Measurements from ENCODE around the gene DCLK1.

The DCLK1 gene

DNA sequence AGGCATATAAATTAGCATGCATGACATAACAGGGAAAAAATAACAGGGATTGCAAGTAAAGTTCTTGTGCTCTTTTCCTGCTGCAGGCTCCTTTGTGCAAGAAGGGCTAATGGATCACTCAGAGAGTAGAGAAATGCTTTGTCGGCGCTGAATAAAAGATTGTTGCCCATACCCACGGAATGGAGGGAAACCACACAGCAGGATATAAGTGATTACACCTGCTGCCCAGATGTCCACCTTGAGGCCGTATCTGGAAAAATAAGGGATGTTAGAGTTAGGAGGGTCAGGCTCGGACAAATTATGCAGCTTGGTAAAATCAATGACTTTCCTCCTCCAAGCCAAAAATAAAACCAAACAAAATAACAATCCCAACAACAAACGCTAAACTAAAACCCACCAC is 322.3 kb downstream of the DCLK1 start:
- Histone ChIP-seq H3K27me3 (ENCODE audit: control insufficient read depth, insufficient read depth, low read length) (no peaks in the 10 kb centered on the region), H3K36me3 (ENCODE audit: control insufficient read depth, low read depth, low read length) (no peaks in the 10 kb centered on the region), H3K27ac (ENCODE audit: low read length) (no peak overlapping the region), H3K9me3 (ENCODE audit: control insufficient read depth, low read depth, low read length) (no peaks in the 10 kb centered on the region), H3K9ac (ENCODE audit: low read length) (no peak overlapping the region), H3K4me1 (ENCODE audit: control insufficient read depth, low read depth, low read length) (no peaks in the 10 kb centered on the region), H3K4me3 (ENCODE audit: low read length) (no peak overlapping the region)

DNA sequence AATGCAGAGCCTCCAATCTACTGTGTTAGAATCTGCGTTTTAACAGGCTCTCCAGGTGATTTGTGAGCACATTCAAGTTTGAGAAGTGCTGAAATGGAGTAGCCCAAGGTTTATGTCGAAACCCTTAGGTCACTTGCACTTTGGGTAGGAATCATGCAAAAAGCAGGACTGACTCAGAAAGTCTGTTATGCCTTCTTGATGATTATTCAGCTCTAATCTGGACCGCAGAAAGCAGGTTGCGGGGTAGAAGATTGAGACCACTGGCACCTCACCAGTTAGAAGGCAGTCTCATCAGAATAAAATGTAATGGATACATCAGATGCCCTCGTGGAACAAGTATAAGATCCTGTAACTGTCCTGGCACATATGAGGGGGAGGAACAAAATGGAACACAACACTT is 326.3 kb downstream of the DCLK1 start:
- H3K9ac ChIP-seq (ENCODE audit: low read length), result no peak overlapping the region
- no peaks in the 10 kb centered on the region for H3K9me3 ChIP-seq (ENCODE audit: control insufficient read depth, low read depth, low read length)
- H3K36me3 ChIP-seq (ENCODE audit: control insufficient read depth, low read depth, low read length), result no peaks in the 10 kb centered on the region
- H3K4me1 ChIP-seq (ENCODE audit: control insufficient read depth, low read depth, low read length), result no peaks in the 10 kb centered on the region
- H3K27ac ChIP-seq (ENCODE audit: low read length), result no peak overlapping the region
- H3K4me3 ChIP-seq (ENCODE audit: low read length), result no peak overlapping the region
- no peaks in the 10 kb centered on the region for H3K27me3 ChIP-seq (ENCODE audit: control insufficient read depth, insufficient read depth, low read length)

- Histone ChIP-seq H3K27ac (ENCODE audit: low read length) (no peak overlapping the region), H3K36me3 (ENCODE audit: control insufficient read depth, low read depth, low read length) (no peaks in the 10 kb centered on the region), H3K4me1 (ENCODE audit: control insufficient read depth, low read depth, low read length) (peaks cover 4% of the 10 kb centered on the region), H3K27me3 (ENCODE audit: control insufficient read depth, insufficient read depth, low read length) (no peaks in the 10 kb centered on the region), H3K9ac (ENCODE audit: low read length) (no peak overlapping the region), H3K9me3 (ENCODE audit: control insufficient read depth, low read depth, low read length) (no peaks in the 10 kb centered on the region), H3K4me3 (ENCODE audit: low read length) (no peak overlapping the region)
These were observed 333.2 kb downstream of the DCLK1 start for GRCh38 chr13:35797991-35798390.

- Histone ChIP-seq H3K4me1 (ENCODE audit: control insufficient read depth, low read depth, low read length) (peaks cover 4% of the 10 kb centered on the region), H3K27ac (ENCODE audit: low read length) (no peak overlapping the region), H3K9me3 (ENCODE audit: control insufficient read depth, low read depth, low read length) (no peaks in the 10 kb centered on the region), H3K9ac (ENCODE audit: low read length) (no peak overlapping the region), H3K27me3 (ENCODE audit: control insufficient read depth, insufficient read depth, low read length) (no peaks in the 10 kb centered on the region), H3K4me3 (ENCODE audit: low read length) (no peak overlapping the region), H3K36me3 (ENCODE audit: control insufficient read depth, low read depth, low read length) (no peaks in the 10 kb centered on the region)
These were observed 333.9 kb downstream of the DCLK1 start for GRCh38 chr13:35797244-35797643.

- no peaks in the 10 kb centered on the region for H3K36me3 ChIP-seq (ENCODE audit: control insufficient read depth, low read depth, low read length)
- H3K9me3 ChIP-seq (ENCODE audit: control insufficient read depth, low read depth, low read length), result no peaks in the 10 kb centered on the region
- no peaks in the 10 kb centered on the region for H3K27me3 ChIP-seq (ENCODE audit: control insufficient read depth, insufficient read depth, low read length)
- H3K4me3 ChIP-seq (ENCODE audit: low read length), result no peak overlapping the region
- no peak overlapping the region for H3K27ac ChIP-seq (ENCODE audit: low read length)
- H3K9ac ChIP-seq (ENCODE audit: low read length), result no peak overlapping the region
- H3K4me1 ChIP-seq (ENCODE audit: control insufficient read depth, low read depth, low read length), result peaks cover 4% of the 10 kb centered on the region
These were observed 334.6 kb downstream of the DCLK1 start for GRCh38 chr13:35796623-35797022.

DNA sequence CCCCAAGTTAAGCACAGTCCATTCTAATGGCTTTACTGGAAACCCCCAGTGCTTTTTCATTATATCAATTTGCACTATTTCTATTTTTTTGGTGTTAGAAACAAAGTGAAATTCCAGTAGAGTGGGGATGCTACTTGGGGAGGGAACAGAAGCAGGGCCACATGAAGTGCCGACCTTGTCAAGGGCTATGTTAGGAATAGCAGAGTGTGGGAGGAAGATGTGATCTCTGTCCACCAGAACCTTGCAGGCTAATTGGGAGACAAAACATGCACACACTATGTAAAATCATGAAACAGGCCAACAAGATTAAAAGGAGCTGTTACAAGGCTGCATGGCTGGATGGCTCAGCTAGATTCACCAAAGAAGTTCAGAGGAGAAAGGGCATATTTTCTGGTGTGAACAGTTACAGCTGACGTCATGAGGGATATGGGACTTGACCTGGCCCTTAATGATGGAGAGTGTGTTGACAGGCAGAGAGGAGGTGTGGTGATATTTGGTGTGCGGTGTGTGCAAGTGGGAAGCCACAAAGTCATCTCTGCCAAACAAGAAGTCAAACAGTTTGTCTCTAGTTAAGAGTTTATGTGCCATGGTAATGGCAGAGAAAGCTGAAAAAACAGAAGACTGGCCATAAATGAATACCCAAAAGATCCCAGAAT is 336.3 kb downstream of the DCLK1 start:
- H3K4me3 ChIP-seq (ENCODE audit: low read length), result no peak overlapping the region
- no peaks in the 10 kb centered on the region for H3K36me3 ChIP-seq (ENCODE audit: control insufficient read depth, low read depth, low read length)
- peaks cover 7% of the 10 kb centered on the region for H3K4me1 ChIP-seq (ENCODE audit: control insufficient read depth, low read depth, low read length)
- H3K9me3 ChIP-seq (ENCODE audit: control insufficient read depth, low read depth, low read length), result no peaks in the 10 kb centered on the region
- no peak overlapping the region for H3K9ac ChIP-seq (ENCODE audit: low read length)
- H3K27me3 ChIP-seq (ENCODE audit: control insufficient read depth, insufficient read depth, low read length), result no peaks in the 10 kb centered on the region
- H3K27ac ChIP-seq (ENCODE audit: low read length), result no peak overlapping the region

DNA sequence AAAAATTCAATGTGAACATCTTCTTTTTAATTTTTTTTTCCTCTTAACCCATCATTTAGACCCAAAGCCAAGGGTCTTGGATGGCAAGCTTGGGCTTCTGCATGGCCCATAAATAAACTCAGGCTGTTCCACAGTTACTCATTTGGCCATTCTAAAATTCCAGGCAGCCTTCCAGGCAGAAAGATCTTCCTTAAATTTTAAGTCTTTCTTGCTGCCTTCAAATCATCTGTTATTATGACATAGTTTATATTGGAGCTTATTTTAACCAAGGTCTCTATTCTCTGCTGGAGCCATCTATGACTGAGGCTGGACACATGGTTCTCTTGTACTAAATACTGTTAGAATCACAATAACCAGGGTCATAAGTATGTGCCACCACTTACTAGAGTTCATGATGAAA is 337.4 kb downstream of the DCLK1 start:
- Histone ChIP-seq H3K27me3 (ENCODE audit: control insufficient read depth, insufficient read depth, low read length) (no peaks in the 10 kb centered on the region), H3K4me1 (ENCODE audit: control insufficient read depth, low read depth, low read length) (peaks cover 12% of the 10 kb centered on the region), H3K9me3 (ENCODE audit: control insufficient read depth, low read depth, low read length) (no peaks in the 10 kb centered on the region), H3K36me3 (ENCODE audit: control insufficient read depth, low read depth, low read length) (no peaks in the 10 kb centered on the region), H3K4me3 (ENCODE audit: low read length) (no peak overlapping the region), H3K9ac (ENCODE audit: low read length) (no peak overlapping the region), H3K27ac (ENCODE audit: low read length) (no peak overlapping the region)

DNA sequence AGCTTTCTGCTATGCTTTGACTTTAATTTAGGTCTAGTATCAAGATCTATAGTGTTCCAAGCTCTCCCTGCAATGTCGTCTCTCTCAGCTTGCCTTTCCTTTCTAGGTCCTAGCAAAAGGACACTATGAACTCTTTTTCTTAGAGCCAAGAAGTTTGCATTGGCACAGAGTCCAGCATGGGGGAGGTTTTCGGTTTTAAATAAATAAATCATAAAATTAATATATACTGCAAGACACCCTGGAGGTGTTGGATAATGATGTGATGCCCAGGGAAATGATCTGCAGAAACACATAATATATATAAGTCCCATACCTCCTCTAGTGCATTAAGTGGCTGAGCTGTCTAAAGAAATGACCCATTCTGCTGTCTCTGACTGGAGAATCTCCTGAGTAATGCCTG is 338.3 kb downstream of the DCLK1 start:
- H3K4me1 ChIP-seq (ENCODE audit: control insufficient read depth, low read depth, low read length), result peaks cover 12% of the 10 kb centered on the region
- H3K4me3 ChIP-seq (ENCODE audit: low read length), result no peak overlapping the region
- H3K9me3 ChIP-seq (ENCODE audit: control insufficient read depth, low read depth, low read length), result no peaks in the 10 kb centered on the region
- H3K27ac ChIP-seq (ENCODE audit: low read length), result no peak overlapping the region
- no peaks in the 10 kb centered on the region for H3K27me3 ChIP-seq (ENCODE audit: control insufficient read depth, insufficient read depth, low read length)
- H3K36me3 ChIP-seq (ENCODE audit: control insufficient read depth, low read depth, low read length), result no peaks in the 10 kb centered on the region
- no peak overlapping the region for H3K9ac ChIP-seq (ENCODE audit: low read length)

DNA sequence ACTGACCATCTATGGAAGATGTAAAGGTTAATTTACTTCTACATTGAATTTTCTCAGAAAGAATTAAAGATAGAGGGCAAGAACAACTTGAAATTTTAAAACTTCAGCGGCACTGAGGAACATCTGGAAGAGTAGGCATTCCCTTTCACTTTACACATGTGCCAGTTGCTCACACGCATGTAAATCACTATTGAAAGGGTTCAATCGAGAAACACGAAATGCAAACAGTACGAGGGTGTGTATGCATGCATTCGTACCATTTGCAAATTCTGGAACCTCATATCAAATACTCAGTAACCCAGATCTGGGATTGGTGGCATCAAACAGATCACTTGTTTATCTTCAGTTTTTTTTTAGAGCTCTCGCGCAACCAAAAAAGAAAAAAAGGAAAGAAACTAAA is 339.2 kb downstream of the DCLK1 start:
- Histone ChIP-seq H3K27me3 (ENCODE audit: control insufficient read depth, insufficient read depth, low read length) (no peaks in the 10 kb centered on the region), H3K36me3 (ENCODE audit: control insufficient read depth, low read depth, low read length) (no peaks in the 10 kb centered on the region), H3K27ac (ENCODE audit: low read length) (no peak overlapping the region)

GRCh38 chr13:35791184-35791851 is 339.9 kb downstream of the DCLK1 start:
- H3K27ac ChIP-seq (ENCODE audit: low read length), result no peak overlapping the region
- no peaks in the 10 kb centered on the region for H3K9me3 ChIP-seq (ENCODE audit: control insufficient read depth, low read depth, low read length)
- H3K36me3 ChIP-seq (ENCODE audit: control insufficient read depth, low read depth, low read length), result no peaks in the 10 kb centered on the region
- H3K27me3 ChIP-seq (ENCODE audit: control insufficient read depth, insufficient read depth, low read length), result no peaks in the 10 kb centered on the region
- no peak overlapping the region for H3K4me3 ChIP-seq (ENCODE audit: low read length)
- H3K9ac ChIP-seq (ENCODE audit: low read length), result no peak overlapping the region
- peaks cover 11% of the 10 kb centered on the region for H3K4me1 ChIP-seq (ENCODE audit: control insufficient read depth, low read depth, low read length)

More for the DNA sequence above, 339.2 kb downstream of the DCLK1 start:
- H3K9ac ChIP-seq (ENCODE audit: low read length), result no peak overlapping the region
- H3K4me3 ChIP-seq (ENCODE audit: low read length), result no peak overlapping the region
- peaks cover 12% of the 10 kb centered on the region for H3K4me1 ChIP-seq (ENCODE audit: control insufficient read depth, low read depth, low read length)
- H3K9me3 ChIP-seq (ENCODE audit: control insufficient read depth, low read depth, low read length), result no peaks in the 10 kb centered on the region

DNA sequence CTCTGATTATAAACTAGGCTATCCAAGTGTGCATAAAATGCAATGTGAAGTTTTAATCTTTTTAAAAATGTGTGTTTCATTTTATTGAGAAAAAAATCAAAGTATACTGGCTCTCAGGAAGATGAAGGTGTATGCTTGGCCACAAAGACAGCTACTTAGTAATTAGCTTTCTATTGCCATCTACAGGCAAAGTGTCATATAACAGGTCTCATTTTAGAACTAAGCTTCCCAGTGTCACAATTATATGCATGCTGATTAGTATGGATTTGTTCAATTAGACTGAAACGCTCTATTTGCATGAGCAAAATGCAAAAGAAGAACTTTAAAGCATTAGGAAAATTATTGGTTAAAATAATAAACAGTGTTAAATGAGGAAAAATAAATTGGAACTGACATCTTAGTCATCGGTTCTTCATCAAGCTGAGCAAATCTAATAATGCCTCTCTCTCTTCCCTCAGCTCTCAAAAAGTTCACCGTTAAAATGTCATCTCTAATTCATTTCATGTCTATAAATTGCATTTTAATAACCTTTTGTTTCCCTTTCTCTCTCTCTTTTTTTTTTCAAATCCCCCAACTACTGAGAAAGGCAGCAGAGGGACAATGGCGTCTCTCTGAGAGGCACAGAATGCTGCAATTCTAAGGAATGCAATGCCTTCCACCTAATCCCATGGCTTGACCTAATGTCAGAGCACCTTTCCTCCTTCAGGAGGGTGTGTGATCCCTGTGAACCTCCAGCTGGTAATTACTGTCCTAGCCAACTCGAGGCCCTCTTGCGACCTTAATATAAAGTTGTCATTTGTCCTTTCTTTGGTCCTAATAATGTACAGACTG is 341.6 kb downstream of the DCLK1 start:
- peaks cover 8% of the 10 kb centered on the region for H3K4me1 ChIP-seq (ENCODE audit: control insufficient read depth, low read depth, low read length)
- H3K4me3 ChIP-seq (ENCODE audit: low read length), result no peak overlapping the region
- no peaks in the 10 kb centered on the region for H3K27me3 ChIP-seq (ENCODE audit: control insufficient read depth, insufficient read depth, low read length)
- no peak overlapping the region for H3K9ac ChIP-seq (ENCODE audit: low read length)
- no peaks in the 10 kb centered on the region for H3K9me3 ChIP-seq (ENCODE audit: control insufficient read depth, low read depth, low read length)
- H3K27ac ChIP-seq (ENCODE audit: low read length), result no peak overlapping the region
- H3K36me3 ChIP-seq (ENCODE audit: control insufficient read depth, low read depth, low read length), result no peaks in the 10 kb centered on the region
